ENCODE results near the gene DLG4. TPM values are rescaled to one million over a fixed set of nuclear protein-coding genes. Genes with fewer than 3 reads are reported as not detected.

The DLG4 gene
- polyA plus RNA-seq, 1 donor from 2014 or later, result 0.38 TPM

GRCh38 chr17:7241090-7241733 is 21.6 kb upstream of the DLG4 start:
- Mint-ChIP-seq H3K4me3 (peak overlapping the region; percentile 87 to 98 (median 97)), H3K4me1 (peaks cover 27 to 39% (median 37%) of the 10 kb centered on the region in 3 donors), H3K27ac (peak overlapping the region; percentile 97 to 100 (median 99)), H3K27me3 (no peaks in the 10 kb centered on the region), H3K9me3 (no peaks in the 10 kb centered on the region), H3K36me3 (peaks cover 8% of the 10 kb centered on the region)

GRCh38 chr17:7240375-7240774 is 20.7 kb upstream of the DLG4 start:
- H3K36me3 Mint-ChIP-seq, result peaks cover 8% of the 10 kb centered on the region
- peaks cover 26 to 38% (median 32%) of the 10 kb centered on the region in 3 donors for H3K4me1 Mint-ChIP-seq
- no peaks in the 10 kb centered on the region for H3K27me3 Mint-ChIP-seq
- no peaks in the 10 kb centered on the region for H3K9me3 Mint-ChIP-seq
- H3K27ac Mint-ChIP-seq, result peak overlapping the region; percentile 87 to 97 (median 96)
- peak overlapping the region; percentile 87 to 98 (median 97) for H3K4me3 Mint-ChIP-seq

GRCh38 chr17:7239091-7240027 is 19.7 kb upstream of the DLG4 start, which contains the start of gene PHF23:
Gene PHF23, minus strand, starts transcription at chr17:7239457. Its CDS starts 178 bp downstream, at chr17:7239279.
- Mint-ChIP-seq H3K27ac (peak within 1 kb of the TSS; percentile 87 to 97 (median 96)), H3K4me1 (peaks cover 35 to 44% (median 35%) of the 10 kb centered on the region in 3 donors), H3K4me3 (peak within 1 kb of the TSS; percentile 87 to 98 (median 97)), H3K27me3 (no peaks in the 10 kb centered on the region), H3K36me3 (peaks cover 8% of the 10 kb centered on the region), H3K9me3 (no peaks in the 10 kb centered on the region)

GRCh38 chr17:7238420-7239090 is 18.9 kb upstream of the DLG4 start:
- H3K9me3 Mint-ChIP-seq, result no peaks in the 10 kb centered on the region
- peaks cover 38 to 47% (median 39%) of the 10 kb centered on the region in 3 donors for H3K4me1 Mint-ChIP-seq
- no peaks in the 10 kb centered on the region for H3K27me3 Mint-ChIP-seq
- peaks cover 8% of the 10 kb centered on the region for H3K36me3 Mint-ChIP-seq
- peak overlapping the region; percentile 87 to 97 (median 96) for H3K27ac Mint-ChIP-seq
- H3K4me3 Mint-ChIP-seq, result peak overlapping the region; percentile 87 to 98 (median 97)

GRCh38 chr17:7237761-7238419 is 18.3 kb upstream of the DLG4 start:
- Mint-ChIP-seq H3K4me1 (peaks cover 39 to 47% (median 45%) of the 10 kb centered on the region in 3 donors), H3K4me3 (peak overlapping the region; percentile 87 to 98 (median 97)), H3K27me3 (no peaks in the 10 kb centered on the region), H3K9me3 (no peaks in the 10 kb centered on the region), H3K27ac (peak overlapping the region; percentile 84 to 97 (median 87)), H3K36me3 (peaks cover 8% of the 10 kb centered on the region)

- Mint-ChIP-seq H3K4me3 (peak overlapping the region; percentile 87 to 98 (median 97)), H3K4me1 (peaks cover 40 to 47% (median 42%) of the 10 kb centered on the region in 3 donors), H3K27ac (peak overlapping the region; percentile 84 to 97 (median 87)), H3K9me3 (no peaks in the 10 kb centered on the region), H3K27me3 (no peaks in the 10 kb centered on the region), H3K36me3 (peaks cover 8% of the 10 kb centered on the region)
Measured at GRCh38 chr17:7237266-7237760, 17.7 kb upstream of the DLG4 start.

GRCh38 chr17:7236808-7237207 is 17.2 kb upstream of the DLG4 start:
- Mint-ChIP-seq H3K36me3 (peaks cover 8% of the 10 kb centered on the region), H3K27me3 (no peaks in the 10 kb centered on the region)

GRCh38 chr17:7235693-7236665 is 16.3 kb upstream of the DLG4 start:
- Mint-ChIP-seq H3K4me1 (peaks cover 34 to 43% (median 40%) of the 10 kb centered on the region in 3 donors), H3K36me3 (peaks cover 8% of the 10 kb centered on the region), H3K27me3 (no peaks in the 10 kb centered on the region), H3K9me3 (no peaks in the 10 kb centered on the region), H3K4me3 (peak overlapping the region; percentile 27 to 89 (median 82)), H3K27ac (peak overlapping the region in 1 of 3 donors; percentile 97)

More at GRCh38 chr17:7236808-7237207, 17.2 kb upstream of the DLG4 start:
- Mint-ChIP-seq H3K4me1 (peaks cover 40 to 51% (median 42%) of the 10 kb centered on the region in 3 donors), H3K4me3 (peak overlapping the region; percentile 19 to 98 (median 92)), H3K27ac (peak overlapping the region; percentile 78 to 97 (median 87)), H3K9me3 (no peaks in the 10 kb centered on the region)

- peaks cover 25 to 30% (median 28%) of the 10 kb centered on the region in 3 donors for H3K4me1 Mint-ChIP-seq
- peak within 1 kb of the TSS; percentile 87 to 96 (median 91) for H3K4me3 Mint-ChIP-seq
- no peaks in the 10 kb centered on the region for H3K27me3 Mint-ChIP-seq
- peak within 1 kb of the TSS; percentile 92 to 97 (median 95) for H3K27ac Mint-ChIP-seq
- peaks cover 4% of the 10 kb centered on the region for H3K36me3 Mint-ChIP-seq
- no peaks in the 10 kb centered on the region for H3K9me3 Mint-ChIP-seq
Measured at GRCh38 chr17:7234083-7234951, 14.7 kb upstream of the DLG4 start, which contains the start of gene DVL2. Gene DVL2, minus strand, starts transcription at chr17:7234517. Its CDS starts 255 bp downstream, at chr17:7234262.

- H3K4me3 Mint-ChIP-seq, result peak overlapping the region; percentile 87 to 96 (median 91)
- H3K9me3 Mint-ChIP-seq, result no peaks in the 10 kb centered on the region
- H3K4me1 Mint-ChIP-seq, result peaks cover 25 to 30% (median 28%) of the 10 kb centered on the region in 3 donors
- H3K27ac Mint-ChIP-seq, result peak overlapping the region; percentile 92 to 97 (median 95)
- no peaks in the 10 kb centered on the region for H3K27me3 Mint-ChIP-seq
- peaks cover 6% of the 10 kb centered on the region for H3K36me3 Mint-ChIP-seq
Measured at GRCh38 chr17:7233701-7234082, 14.1 kb upstream of the DLG4 start.

GRCh38 chr17:7232114-7232513 is 12.5 kb upstream of the DLG4 start:
- H3K9me3 Mint-ChIP-seq, result no peaks in the 10 kb centered on the region
- no peaks in the 10 kb centered on the region for H3K27me3 Mint-ChIP-seq
- peak overlapping the region in 1 of 3 donors; percentile 11 for H3K27ac Mint-ChIP-seq
- peaks cover 6% of the 10 kb centered on the region for H3K36me3 Mint-ChIP-seq
- H3K4me1 Mint-ChIP-seq, result peaks cover 24 to 29% (median 26%) of the 10 kb centered on the region in 3 donors
- H3K4me3 Mint-ChIP-seq, result peak overlapping the region; percentile 21 to 79 (median 60)

GRCh38 chr17:7229504-7229903 is 9.9 kb upstream of the DLG4 start:
- no peak overlapping the region for H3K4me3 Mint-ChIP-seq
- H3K27ac Mint-ChIP-seq, result no peak overlapping the region
- peaks cover 4% of the 10 kb centered on the region for H3K36me3 Mint-ChIP-seq
- H3K27me3 Mint-ChIP-seq, result no peaks in the 10 kb centered on the region
- H3K9me3 Mint-ChIP-seq, result no peaks in the 10 kb centered on the region
- peaks cover 15 to 17% (median 16%) of the 10 kb centered on the region in 3 donors for H3K4me1 Mint-ChIP-seq
